Middle frontal gyrus (tissue), 1 donor: ENCODE results near the gene COG7.
A peak's percentile ranks its signal among the peaks of the same experiment; 100 is the strongest.
"Not testable (repeated sequence)": the region's sequence is repeated elsewhere in the genome, so short reads cannot be mapped to it uniquely, and the experiment has no call there.

Source experiments
- DNase-seq: peaks from one replicate; pipeline ENCODE4 v3.0.0-alpha.2; 2015; ENCODE audit warnings: low spot score; ENCODE audit errors: extremely low spot score

The COG7 gene

DNA sequence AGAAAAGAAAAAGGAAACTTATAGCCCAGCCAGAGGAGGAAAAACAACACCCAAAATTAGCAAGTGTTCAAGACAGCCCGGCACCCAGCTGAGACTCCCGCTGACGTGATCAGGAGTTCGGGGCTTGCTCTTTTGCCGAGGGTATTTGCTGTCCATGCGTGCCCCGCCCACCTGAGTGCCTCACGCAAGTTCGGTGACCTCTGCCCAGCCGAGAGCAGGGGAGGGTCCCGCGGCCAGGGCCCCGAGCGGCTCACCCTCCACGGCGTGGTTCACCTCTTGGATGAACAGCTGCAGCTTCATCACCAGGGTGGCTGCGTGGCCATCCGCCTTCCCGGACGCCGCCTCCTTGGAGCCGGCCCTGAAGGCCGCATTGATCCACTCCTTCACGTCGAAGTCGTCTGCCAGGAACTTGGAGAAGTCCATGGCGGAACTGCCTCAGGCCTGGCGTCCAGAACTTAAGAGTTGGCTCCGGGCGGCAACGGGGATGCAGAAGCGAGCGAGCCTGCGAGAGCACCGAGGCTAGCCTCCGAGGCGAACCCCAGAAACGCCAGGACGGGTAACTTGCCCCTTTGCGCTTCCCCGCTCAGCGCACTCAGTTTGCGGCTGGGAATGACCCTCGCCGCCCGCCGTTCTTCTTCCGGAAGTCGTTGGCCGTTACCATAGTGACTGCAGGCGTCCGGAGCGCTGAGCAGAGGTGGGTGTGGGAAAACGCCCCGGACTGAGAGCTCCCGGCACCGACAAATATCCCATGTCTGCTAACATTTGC lies at the start of gene COG7:
Gene COG7 (minus strand): TSS at position 618 of the 766 bp plus-strand sequence. CDS start 195 bp downstream, at position 423.
- DNase-seq: peak; percentile 71

DNA sequence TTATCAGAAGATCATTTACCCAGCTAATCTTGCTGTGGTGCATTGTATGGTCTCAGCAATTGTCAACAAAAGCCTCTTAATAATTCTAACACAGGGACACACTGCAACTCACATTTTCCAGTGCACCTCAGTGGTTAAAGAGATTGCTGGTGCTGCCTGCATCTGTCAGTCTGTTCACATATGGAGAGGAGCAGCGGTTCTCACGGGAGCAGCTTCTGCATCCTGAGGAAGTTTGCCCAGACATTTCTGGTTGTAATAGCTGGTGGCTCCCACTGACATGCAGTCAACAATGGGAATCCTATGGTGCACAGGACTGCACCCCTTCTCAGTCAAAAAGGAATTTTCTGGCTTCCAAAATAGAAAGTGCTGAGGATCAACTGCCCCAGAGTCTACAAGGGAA lies 49.5 kb upstream of the COG7 start:
- no peak for DNase-seq

DNA sequence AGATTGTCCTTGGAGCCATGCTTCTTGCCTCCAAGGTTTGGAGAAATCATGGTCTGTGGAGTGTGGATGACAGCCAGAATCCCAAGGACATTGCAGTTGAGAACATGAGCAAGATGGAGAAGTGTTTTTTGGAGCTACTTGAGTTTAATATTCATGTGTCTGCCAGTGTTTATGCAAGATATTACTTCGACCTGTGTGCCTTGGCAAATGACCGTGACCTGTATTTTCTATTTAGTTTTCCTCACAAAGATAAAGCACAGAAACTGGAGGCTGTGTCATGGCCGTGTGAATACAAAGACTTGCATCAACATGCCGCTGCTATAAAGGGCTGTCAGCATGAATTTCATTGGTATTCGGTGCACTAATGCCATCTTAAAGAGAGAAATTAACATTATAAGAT lies 48.3 kb upstream of the COG7 start:
- no peak for DNase-seq

DNA sequence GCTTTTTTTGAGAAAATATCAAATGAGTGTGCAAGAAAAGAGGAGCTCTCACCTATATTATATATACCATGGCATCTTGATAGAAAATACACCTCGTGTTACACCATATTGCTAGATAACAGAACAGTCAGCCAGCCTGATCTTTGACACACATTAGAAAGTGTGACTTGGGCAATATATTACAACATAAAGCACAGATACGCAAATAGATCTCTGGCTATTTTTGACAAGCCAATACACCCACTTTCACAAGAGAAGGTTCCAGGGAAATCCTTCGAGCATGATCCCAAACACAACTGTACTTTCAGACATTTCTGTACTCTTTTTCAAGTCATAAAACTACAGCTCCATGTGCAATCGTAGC lies 47.9 kb upstream of the COG7 start:
- no peak for DNase-seq

DNA sequence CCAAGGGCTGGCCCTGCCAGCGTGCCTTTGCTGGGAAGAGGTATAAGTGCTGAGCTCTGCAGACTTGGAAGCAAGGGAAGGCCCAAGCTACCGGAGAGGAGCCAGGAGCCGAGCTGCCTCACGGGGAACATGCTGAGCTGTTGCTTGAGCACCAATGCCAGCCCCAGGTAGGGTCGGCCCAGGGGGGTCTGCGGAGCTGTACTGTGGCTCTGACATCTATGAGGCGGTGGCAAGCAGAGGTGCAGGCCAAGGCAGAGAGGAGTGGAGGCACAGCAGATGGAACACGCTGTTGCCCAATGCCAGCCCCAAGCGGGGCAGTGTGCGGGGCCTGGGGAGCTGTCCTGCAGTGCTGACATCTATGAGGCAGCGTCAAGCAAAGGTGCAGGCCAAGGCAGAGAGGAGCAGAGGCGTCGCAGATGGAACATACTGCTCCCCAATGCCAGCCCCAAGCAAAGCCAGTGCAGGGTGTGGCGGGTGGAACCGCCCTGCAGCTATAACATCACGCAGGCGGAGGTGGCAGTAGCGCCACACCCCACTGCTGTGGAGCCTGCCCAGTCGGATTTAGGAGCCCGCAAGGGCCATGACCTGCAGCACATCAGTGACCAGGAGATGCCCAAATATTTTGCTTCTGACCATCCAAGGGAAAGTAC lies 47.3 kb upstream of the COG7 start:
- DNase-seq: no peak

DNA sequence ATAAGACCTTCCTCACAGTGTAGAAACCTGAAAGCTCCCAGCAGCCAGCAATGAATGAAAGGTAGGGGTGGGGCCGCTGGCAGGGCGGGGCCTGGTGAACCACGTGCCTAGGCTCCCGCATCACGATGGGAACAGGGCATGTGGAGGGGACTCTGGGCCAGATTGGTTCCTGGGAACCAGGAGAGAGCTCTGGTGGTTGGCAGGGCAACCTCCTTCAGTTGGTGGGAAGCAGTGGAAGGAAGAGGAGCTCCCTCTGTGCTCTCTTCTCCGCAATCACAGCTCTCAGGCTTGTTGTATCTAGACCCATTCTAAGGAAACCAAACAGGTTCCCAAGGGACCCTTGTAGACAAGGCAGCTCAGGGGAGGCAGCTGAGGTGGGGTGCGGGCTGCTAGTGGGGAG lies 46.8 kb upstream of the COG7 start:
- no peak for DNase-seq

DNA sequence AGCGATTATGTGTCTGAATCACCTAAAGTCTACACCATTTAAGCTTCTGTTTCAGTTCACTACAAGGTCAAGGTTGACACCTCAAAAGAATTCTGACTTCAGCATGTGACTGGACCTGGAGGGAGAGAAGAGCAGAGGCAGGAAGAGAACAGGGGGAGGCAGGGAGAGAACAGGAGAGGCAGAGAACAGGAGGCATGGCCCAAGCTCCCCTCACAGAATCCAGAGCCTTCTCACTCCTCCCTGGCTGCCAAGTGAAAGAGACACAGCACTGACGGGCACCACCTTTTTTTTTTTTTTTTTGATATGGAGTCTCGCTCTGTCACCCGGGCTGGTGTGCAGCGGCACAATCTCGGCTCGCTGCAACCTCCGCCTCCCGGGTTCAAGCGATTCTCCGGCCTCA lies 45.9 kb upstream of the COG7 start:
- no peak for DNase-seq

DNA sequence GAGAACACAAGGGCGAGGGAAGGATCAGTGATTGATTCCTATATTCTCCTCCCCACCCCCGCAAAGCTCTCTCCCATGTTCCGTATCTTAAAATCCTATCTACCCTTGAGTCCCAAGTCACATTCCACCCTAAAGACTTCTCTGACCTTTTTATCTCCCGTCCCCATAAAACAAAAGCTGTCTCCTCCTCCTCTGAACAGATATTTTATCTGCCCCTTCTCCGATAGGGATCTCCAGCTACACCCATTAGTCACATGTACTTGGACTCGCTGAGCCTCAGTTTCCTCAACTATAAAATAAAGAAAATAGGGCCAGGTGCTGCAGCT lies 44.5 kb upstream of the COG7 start:
- DNase-seq: no peak

DNA sequence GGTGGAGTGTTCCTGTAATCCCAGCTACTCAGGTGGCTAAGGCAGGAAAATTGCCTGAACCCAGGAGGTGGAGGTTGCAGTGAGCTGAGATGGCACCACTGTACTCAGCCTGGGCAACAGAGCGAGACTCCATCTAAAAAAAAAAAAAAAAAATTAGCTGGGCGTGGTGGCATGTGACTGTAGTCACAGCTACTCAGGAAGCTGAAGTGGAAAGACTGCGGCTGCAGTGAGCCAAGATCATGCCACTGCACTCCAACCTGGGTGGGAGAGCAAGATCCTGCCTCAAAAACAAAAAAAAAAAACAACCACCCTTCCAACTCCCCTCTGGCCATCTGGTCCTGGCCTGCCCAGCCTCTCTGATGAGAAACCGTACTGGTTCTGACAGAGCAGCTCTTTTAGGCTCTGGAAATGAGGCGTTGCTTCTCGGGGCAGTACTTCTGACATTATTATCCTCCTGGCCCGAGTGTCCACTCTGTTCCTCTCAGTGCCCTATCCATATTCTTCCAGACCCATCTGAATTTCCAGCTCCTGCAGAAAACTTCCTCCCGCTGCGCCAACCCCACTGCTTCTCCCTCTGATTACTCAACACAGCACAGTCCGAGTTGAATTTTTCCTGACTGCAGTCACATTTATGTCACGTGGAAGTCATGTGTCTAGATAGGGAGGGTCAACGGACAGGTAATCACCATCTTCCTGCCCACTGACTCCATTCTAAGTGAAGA lies 44.0 kb upstream of the COG7 start:
- DNase-seq: no peak

DNA sequence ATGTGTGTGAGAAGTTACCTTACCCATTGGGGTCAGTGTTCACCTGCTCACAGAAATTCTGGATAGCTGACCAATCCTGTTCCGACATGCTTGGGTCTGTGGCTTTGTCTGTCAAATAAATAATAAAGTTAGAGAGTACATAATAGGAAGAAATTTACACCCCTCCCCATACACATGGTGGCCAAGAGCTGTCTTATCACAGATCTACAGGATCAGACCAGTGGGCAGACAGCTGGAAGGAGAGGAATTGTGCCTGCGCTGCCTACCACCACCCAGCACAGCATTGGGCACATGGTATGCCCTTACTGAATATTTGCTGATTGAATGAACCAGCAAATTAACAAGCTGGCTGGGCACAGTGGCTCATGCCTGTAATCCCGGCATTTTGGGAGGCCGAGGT lies 42.7 kb upstream of the COG7 start:
- DNase-seq: no peak

DNA sequence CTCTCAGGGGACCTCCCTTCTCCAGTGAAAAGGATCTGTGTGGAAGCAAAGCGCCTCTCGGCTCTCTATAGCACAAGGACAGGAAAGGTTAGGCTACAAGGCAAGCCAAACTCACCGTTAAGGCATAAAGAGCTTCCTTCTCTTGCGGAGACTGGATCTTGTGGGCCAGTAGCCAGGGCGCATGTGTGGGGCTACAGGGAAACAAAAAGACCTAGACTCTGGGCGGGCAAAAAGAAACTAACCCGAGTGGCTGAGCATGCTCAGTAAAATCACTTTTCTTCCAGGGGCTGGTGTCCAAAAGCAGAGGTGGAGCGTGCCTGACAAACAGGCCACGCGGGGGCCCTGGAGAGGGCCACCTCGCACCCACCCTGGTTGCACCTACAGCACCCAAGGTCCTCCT lies 41.2 kb upstream of the COG7 start:
- no peak for DNase-seq

DNA sequence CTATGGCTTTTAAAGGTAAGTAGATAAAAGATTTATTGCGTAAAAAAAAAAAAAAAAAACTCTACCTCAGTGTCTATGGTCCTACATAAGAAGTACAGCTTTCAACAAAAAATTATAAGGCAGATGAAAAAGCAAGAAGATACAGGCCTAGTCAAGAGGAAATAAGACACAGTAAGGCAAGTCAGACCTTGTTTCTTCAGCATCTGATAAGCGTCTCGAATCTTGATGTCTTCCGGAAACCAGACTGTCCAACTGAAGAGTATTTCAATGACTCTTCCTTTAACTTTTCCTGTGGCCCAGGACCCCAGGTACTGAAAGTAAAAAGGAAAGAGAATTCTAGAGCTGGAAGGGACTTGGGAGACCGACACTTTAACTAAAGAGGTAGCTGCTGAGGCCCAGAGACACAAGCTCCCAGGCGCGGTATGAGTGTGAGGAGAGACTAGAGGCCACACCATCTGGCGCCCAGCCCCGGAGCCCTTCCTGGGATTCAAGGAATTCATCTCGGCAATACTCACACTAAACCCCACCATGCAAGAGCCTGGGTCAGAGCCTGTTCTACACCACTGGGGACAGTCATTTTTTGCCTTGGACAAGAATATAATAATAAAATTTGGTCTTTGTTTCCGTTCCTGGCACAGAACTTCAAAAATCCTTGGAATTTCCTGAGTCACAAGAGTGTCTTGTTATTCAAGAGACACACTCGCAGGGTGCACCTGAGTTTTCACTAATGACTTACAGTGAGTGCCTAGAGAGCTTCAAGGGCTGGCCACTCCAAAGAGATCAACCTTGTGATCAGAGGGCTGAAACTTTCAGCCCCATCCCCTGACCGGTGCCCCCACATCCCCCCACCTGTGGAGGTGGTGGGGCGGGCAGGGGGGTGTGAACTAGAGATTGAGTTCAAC lies 38.8 kb upstream of the COG7 start:
- no peak for DNase-seq

DNA sequence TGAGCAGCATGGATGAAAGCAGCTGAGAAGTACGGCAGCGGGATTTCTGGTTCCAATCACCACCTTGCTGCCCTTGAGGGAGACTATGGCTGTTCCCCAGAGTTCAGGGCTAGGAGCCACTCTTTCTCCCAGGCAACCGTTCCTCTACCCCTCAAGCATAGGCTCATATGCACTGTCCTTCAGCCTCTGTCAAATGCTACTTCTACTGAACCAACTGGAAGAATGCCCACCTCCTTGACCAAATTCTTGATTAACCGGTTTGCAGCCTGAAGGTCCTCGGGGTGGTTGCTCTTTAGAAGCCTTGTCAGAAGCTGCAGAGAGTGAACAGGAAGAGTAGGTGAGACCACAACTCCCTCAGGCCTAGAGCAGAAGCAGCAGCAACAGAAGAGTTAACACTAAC lies 33.5 kb upstream of the COG7 start:
- DNase-seq: no peak

DNA sequence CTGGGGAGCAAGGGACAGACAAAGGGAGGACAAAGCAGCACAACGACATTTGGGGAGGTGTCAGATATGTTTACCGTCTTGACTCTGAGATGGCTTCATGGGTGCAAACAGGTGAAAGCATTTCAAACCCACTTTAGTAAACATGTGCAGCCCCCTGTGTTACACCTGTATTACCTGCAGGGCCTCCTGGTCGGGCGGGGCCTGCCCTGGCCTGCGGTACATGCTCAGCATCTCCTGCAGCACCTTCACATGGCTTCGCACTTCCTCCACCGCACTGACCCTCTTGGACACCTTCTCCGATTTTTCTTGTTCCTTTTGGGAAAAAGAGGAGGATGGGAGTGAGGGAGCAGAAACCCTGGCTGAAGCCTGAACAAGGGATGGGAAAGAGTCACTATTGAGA lies 32.9 kb upstream of the COG7 start:
- no peak for DNase-seq

DNA sequence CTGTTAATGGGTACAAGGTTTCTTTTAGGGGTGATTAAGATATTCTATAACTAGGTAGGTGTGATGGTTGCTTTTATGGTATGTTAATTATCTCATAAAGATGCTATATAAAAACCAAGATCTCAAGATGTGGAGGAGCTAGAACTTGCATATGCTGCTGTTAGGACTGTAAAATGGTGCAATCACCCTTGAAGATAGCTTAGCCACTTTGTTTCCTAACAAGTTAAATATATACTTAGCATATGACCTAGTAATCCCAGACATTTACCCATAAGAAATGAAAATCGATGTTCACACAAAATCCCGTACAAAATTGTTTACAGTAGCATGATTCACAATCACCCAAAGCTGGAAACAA lies 32.2 kb upstream of the COG7 start:
- DNase-seq: no peak

DNA sequence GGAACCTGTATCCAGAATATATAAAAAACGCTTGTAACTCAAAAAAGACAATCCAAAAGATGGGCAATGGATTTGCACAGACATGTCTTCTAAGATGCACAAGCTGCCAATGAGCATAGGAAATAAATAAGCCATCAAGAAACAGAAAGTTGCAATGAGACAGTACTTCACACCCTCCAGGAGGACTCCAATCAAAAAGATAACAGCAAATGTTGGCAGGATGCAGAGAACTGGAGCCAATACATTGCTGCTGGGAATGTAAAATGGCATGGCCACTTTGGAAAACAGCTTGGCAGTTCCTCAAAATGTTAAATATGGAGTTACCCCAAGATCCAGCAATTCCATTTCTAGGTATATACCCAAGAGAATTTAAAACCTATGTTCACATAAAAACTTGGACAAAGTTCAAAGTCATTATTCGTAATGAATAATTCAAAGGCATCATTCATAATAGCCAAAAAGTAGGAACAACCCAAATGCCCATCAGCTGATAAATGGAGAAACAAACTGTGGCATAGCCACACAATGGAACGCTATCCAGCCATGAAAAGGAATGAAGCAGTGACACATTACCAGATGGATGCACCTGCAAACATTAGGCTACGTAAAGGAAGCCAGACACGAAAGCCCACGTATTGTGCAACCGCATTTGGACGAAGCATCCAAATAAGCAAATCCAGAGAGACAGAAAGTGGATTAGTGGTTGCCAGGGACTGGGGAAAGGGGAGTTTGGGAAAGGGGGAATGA lies 31.7 kb upstream of the COG7 start:
- no peak for DNase-seq

DNA sequence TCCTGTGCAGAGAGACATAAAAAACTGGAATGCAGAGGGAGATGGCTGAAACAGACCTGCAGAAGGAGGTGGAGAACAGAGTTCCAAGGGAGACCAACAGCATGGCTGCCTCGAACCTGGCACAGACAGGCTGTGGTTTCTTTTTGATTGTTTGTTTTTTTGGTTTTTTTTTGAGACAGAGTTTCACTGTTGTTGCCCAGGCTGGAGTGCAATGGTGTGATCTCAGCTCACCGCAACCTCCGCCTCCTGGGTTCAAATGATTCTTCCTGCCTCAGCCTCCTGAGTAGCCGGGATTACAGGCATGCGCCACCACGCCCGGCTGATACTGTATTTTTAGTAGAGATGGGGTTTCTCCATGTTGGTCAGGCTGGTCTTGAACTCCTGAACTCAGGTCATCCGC lies 30.5 kb upstream of the COG7 start:
- DNase-seq: not testable (repeated sequence)

DNA sequence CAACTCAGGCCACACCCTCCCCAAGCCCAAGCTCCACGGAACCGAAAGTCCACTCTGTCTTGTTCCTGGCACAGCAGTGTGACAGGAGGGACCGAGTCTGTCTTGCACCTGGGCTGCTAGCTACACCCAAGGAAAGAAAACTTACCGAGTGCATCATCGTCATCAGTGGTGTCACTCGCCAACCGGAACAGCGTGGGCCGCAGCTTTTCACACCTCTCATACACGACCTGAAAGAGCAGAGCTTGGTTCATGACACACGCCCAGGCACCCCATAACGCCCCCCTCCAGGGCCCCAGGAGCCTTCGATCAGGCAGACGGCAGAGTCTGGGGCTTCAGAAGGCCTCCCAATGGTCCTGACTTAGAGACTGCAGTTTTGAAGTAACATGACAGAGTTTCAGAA lies 29.8 kb upstream of the COG7 start:
- DNase-seq: no peak

DNA sequence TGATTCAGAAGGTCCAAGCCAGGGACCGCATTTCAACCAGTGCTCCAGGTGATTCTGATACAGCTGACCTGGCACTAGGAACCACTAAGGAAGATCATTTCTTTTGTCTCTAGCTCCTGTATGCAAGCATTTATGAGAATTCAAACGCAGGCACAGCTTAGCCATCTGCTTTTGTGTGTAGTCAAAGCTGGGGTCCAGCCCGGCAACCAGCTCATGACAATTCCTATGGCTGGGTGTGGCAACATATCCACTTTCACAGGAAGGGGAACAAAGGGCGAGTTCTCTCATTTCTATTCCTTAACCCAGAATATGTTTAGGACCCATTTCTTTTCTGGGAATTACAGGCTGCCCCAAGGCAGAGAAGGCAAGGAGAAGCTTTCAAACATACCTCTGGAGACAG lies 27.3 kb upstream of the COG7 start:
- DNase-seq: no peak

DNA sequence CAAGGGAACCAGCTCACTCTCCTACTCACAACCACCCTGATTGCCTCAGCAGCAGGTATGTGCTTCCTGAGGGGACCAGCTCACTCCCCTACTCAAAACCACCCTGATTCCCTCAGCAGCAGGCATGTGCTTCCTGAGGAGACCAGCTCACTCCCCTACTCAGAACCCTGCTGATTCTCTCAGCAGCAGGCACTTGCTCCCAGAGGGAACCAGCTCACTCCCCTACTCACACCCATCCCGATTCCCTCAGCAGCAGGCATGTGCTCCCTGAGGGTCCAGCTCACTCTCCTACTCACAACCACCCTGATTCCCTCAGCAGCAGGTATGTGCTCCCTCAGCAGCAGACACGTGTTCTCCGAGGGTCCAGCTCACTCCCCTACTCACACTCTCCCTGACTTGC lies 26.1 kb upstream of the COG7 start:
- DNase-seq: no peak

DNA sequence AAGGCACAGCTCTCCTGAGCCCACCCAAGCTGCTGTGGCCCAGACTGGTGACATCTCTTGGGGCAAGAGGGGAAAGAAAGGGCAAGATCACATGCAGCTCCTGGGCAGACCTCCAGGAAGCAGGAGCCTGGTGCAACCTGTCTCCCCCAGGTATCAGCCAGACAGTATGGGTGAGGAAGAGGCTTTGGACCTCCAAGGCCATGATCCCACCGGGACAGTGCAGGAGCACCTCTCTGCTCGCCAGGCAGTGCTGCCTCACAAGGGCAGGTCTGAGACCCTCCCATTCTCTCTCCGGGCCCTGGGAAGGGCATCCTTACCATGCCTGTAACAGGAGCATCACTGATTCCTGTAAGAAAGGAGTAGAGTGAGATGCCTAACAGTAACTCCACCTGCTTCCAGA lies 25.6 kb upstream of the COG7 start:
- no peak for DNase-seq
